HG02884 (cell line): ENCODE measurements around the gene GAS2L1.

Experiments used
- ATAC-seq: cut with Tn5 transposase; IDR thresholded peaks from one replicate; pipeline ENCODE4 v1.9.1; 2021; ENCODE audit warnings: mild to moderate bottlenecking, moderate library complexity; ENCODE audit not compliant: unreplicated experiment

Gene GAS2L1

DNA sequence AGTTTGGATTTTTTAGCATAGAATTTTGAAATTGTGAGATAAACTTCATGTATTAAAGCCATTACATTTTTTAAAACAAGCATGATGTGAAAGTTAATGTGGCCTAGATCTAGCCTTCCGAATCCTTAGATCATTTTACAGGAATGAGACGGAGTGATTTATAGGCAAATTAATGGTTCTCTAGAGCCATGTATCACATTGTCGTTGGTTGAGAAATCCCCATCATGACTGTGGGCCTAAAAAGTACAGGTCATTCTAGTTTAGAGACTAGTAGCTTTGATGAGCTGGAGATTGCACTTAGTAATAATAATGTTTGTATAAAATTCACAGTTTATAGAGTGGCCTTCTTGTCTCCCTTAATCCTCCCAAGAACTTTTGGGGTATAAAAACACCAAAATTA lies 31.3 kb upstream of the GAS2L1 start:
- ATAC-seq = no peak

DNA sequence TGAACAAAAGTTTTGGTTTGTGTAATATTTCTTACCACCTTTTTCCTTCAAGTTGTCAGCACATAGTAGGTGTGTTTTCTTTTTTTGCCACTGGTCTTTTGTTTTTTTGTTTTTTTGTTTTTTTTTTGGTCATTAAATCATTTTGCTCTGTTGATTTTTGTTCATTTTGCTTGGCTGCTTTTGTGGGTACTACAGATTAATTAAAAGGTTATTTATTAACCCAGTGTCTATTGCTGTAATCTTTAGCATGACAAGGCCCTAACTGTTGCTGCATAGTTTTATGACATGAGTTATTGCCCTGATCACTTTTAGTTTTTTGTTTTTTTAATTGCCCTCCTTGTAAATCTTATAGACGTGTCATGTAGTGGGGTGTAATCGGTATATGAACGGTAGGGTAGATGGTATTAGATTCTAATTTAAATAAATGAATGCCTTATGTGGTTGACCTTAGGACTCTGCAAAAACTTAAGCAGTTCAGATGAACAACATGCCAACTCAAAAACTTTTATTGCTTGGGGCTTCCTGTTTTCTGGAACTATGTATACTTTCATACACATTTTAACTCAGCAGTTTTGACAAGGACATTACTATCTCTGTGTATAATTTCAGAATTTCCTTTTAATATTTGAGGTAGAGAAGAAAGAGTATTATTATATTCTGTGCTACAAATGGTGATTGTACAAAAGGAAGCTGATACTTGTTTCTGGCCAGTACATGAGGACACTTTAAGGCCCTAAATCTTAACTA lies 30.5 kb upstream of the GAS2L1 start:
- ATAC-seq = no peak

DNA sequence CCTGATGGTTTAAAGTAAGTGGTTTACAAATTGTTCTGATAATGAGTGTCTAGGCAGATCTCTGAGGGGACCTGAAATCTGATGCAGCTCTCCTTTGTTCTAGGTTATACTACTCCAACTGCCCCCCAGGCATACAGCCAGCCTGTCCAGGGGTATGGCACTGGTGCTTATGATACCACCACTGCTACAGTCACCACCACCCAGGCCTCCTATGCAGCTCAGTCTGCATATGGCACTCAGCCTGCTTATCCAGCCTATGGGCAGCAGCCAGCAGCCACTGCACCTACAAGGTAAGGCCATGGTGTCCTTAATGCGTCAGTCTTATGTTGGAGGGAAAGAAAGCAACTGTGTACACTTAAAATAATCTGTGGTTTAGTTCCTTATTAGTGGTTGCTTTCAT lies 28.5 kb upstream of the GAS2L1 start:
- ATAC-seq = no peak

DNA sequence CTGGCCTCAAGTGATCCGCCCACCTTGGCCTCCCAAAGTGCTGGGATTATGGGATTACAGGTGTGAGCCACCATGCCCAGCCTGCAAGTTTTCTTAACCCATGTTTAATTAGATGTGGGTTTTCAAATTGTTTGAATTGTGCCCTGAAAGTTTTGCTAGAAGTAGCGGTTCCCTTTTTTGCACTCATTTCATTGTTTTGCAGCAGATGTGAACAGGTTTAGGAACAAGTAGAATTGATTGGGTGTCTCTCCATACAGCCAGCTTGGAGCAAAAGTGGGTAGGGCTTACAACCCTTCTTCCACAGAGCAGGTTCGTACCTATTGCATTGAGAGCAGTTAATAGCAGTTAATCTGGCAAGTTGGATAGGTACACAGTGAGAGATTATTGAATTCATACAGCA lies 22.3 kb upstream of the GAS2L1 start:
- ATAC-seq = no peak

DNA sequence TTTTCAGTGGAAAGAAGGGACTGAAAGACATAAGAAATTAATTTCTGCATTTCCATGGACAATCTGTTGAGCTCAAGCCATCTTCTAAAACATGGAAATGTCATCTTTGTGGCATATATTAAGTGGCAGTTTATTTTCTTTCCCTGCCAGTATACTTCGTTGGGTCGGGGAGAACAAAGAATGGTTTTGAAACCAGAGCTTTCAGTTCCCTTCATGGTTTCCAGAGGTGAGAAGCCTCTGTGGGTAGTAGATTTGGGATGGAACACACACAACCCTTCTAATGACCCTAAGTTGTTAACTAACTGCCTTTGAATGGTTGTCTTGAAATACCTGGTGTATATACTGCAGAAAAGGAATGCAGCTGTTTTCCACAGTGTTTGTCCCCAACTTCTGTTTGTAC lies 17.6 kb upstream of the GAS2L1 start:
- no peak for ATAC-seq

DNA sequence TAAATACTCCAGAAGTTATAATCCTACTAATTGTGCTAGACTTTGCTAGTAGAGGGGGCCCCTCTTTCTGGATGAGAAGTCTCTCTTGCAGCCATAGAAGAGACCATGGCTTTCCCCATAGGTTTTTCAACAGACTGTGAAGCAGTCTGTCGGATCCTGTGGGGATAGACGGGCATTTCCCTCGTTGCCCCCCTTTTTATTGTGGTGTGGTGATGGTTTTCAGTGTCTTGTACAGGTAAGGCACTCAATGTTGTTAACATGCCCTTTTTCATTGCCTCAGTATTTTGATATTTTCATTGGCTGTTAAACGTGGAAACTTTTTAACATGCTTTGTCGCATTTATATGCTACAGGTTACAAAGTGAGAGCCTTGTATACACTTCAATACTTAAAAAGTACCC lies 16.4 kb upstream of the GAS2L1 start:
- no peak for ATAC-seq

DNA sequence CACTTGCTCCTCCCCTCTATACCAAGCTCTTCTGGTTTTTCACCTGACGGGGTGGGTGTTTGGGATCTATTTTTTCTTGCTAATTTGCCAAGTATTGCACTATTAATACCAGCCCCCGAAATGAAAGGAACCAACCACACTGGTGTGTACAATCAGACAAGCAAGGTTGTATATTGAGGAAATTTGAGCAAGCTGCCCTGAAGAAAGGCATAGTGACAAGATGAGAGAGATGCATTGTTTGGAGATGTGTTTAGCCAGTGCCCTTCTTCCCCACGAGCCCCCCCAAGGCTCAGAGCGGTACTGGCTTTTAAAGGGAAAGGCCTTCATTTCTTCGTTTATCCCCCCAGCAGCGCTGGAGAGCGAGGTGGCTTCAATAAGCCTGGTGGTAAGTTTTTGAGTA lies 15.2 kb upstream of the GAS2L1 start:
- no peak for ATAC-seq

DNA sequence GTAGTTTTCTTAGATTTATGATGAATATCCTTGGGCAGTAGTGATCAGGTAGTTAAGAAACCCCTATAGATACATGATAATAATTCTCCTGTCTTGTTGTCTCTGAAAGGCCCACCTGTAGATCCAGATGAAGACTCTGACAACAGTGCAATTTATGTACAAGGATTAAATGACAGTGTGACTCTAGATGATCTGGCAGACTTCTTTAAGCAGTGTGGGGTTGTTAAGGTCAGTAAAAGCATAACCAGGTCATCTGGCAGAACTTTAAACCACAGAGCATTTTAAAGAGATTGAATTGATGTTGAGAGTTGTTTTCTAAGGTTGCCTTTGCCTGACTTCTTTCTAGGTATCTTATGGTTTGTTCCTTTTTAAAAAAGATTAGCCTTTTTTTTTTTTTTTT lies 14.1 kb upstream of the GAS2L1 start:
- no peak for ATAC-seq

DNA sequence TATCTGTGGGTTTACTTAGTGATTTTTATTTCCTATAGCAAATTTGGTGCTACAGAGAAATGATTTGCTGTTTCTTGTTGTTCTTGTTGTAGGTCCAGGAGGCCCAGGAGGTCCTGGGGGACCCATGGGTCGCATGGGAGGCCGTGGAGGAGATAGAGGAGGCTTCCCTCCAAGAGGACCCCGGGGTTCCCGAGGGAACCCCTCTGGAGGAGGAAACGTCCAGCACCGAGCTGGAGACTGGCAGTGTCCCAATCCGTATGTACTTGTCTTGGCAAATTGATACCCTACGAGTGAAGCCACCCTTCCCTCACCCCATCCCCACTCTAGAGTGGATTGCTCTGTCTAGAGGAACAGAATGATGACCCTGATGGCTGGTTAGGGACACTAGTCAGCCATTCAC lies 7.8 kb upstream of the GAS2L1 start:
- ATAC-seq = no peak

DNA sequence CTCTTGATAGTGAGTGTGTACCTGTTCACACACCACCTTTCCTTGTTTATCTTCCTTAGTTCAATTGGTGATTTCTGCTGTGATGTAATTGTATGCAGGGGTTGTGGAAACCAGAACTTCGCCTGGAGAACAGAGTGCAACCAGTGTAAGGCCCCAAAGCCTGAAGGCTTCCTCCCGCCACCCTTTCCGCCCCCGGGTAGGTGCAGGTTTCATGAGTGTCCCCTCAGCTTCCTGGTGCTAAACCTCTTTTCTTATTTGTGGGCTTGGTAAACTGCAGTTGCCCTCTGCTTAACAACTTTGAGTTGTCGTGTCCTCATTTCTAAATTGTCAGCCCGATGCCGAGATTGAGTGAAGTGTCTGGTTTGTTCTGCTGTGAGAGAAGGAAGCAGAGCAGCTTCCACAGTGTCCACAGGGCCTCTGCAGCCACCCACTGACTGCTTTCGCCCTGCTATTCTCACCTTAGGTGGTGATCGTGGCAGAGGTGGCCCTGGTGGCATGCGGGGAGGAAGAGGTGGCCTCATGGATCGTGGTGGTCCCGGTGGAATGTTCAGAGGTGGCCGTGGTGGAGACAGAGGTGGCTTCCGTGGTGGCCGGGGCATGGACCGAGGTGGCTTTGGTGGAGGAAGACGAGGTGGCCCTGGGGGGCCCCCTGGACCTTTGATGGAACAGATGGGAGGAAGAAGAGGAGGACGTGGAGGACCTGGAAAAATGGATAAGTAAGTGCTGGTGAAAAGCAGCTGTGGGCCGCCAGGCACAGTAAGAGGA lies 7.1 kb upstream of the GAS2L1 start:
- no peak for ATAC-seq

DNA sequence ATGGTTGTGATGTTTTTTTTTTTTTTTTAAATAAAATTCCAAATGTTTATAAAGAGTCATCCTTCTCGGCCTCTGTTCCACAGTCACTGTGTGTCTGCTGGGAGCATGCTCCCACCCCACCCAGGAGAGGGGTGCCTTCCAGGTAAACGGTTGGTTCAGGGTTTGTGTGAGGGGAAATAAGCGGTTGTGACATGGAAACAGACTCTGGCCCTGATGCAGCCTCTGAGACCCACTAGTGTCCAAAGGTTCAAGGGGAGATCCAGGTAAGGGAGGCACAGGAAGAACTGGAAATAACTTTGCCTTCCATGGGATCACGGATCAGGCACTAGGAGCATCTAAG lies 6.0 kb upstream of the GAS2L1 start:
- no peak for ATAC-seq

DNA sequence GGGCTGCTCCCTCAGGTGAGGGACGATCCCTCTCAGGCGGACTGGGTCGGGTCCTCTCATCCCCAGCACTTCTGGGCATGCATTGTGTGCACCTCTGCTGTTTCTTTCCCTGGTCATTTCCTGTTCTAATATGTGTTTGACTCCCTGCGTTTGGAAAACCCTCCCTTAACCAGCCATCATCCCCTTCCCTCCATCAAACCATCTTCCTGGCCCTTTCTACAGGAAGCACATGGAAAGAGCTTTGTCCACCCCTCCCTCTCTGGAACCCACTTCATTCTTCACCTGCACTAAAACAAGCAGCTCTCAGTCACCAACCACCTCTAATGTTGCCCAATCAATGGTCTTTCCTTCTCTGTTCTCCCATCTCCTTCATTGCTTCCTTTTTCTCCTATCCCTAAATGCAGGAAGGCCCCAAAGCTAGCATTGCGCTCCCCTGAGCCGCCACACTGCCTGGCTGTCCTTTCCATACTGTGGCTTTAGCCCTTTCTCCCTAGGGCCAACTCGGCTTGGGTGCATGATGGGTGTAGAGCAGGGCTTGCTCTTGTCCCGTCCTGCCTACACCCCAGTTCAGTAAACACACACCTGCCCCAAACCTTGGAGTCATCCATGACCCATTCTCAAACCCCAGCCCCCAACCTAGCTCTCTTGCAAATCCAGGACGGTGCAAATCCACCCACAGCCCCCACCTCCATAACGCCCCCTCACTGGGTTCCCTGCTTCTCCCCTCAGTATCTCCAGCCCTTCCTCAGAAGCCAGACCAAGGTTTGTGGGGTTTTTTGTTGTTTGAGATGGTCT lies 5.4 kb upstream of the GAS2L1 start:
- no peak for ATAC-seq

DNA sequence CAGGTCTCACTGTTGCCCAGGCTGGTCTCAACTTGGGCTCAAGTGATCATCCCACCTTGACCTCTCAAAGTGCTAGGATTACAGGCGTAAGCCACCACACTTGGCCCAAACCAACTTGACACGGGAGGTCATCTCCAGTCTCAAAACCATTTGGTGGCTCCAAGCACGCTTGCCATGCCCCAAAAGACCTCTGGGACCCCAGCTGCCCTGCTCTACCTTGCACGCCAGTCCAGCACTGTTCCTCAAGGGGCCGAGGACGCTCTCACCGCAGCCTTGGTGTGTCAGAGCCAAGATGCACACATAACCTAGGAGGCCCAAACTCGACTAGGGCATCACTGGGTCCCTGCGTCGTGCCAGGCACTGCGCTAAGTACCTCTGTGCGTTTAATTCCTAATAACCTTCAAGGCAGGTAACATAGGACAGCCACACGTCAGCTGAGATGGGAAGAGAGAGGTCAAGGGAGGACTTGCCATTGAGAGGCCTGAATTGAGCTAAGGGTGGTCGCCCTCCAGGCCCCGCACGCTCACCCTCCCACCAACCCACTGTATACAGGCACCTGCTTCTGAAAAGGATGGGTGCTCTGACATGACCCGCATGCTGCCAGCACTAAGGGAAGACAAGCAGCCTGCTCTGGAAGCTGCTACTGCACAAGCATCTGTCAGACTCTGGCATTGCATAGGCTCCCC lies 4.6 kb upstream of the GAS2L1 start:
- ATAC-seq = no peak

DNA sequence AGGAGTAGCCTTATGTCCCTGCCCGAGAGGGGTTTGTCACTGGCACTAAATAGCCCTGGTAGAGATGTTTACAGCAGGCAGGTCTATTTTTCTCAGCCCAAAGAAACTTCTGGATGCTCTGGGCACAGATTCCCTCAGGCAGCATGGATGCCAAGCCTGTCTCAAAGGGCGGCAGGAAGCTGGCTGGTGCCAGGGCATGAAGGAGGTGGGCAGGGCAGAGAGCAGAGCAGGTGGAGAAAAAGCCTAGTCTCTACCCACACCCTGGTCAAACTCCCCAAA lies 4.1 kb upstream of the GAS2L1 start:
- no peak for ATAC-seq

DNA sequence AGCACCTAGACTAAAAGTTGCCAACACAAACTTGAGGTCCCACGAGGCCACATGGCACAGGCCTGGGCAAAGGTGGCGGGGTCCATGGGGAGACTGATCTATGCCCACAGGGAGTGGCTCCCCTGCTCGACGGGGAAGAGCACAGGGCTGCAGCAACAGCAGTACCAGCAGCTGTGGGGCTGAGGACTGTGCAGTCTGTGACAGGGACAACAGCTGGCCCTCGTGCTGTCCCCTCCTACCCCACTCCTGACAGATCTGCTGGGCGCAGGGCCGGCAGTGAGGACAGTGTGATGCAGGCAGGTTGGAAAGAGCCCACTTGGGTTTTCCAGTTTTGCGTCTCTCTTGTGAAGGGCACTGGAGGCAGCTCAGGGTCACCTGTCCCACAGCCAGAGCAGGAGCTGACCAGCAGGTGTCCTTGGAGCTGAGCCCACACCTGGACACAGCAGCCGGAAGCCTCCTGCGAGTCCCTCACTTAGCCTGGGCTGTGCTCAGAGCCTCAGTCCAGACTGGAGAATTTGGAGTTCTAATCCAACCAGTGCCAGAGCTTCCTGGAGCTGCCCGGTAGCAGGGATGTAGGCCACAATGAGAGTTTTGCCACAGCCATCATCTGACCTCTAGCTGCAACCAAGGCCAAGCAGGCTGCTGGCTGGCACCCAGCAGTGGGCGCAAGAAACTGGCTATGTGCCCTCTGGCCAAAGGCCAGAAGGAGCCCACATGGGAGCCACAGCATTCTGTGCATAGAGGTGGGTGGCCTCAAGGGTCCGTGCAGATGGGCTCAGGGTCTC lies 3.6 kb upstream of the GAS2L1 start:
- no peak for ATAC-seq

DNA sequence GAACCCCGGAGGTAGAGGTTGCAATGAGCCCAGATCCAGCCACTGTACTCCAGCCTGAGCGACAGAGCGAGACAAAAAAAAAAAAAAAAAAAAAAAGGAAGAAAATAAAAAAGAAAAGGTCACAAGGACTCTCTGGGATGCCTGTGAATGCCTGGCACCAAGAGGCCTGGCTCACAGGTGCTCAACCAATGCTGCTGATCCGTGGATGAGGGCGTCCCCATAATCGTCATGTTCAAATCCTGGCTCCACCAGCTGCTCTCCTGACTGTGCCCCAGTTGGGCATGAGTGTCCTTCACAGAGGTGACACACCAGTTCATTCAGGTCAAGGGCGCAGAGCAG lies 645 bp upstream of the GAS2L1 start:
- no peak for ATAC-seq

DNA sequence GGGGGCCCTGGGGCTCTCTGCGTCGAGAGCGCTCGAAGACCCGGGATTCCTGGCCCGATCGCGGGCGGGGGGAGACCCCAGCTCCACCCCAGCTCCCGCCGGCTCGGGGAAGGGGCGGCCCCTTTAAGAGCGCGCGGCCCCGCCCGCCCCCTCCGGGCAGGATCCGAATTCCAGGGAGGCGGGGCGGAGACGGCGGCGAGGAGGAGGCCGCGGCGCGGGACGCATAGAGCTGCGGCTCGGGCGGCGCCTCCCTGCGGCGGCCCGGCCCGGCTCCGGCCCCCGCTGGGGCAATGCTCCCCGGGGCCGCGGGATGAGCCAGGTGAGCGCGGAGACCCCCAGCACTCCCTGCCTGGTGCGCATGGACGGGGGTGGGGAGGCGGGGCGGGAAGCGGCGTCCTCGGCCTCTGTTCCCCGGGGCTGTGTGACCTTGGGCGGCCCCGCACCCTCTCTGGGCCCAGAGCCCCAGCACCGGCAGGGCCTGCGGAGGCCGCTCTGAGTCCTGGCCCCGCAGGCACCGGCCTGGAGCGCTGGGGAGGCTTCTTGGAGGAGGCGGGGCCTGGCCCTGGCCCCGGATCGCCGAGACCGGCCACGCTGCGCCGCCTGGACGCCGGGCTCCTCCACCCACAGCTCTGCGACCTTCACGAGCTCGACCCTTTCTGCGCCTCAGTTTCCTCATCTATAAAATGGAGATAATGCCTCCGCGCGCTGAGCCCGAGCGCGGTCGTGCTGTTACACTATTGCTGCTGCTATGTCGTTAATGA lies 565 bp downstream of the GAS2L1 start:
- no peak for ATAC-seq

DNA sequence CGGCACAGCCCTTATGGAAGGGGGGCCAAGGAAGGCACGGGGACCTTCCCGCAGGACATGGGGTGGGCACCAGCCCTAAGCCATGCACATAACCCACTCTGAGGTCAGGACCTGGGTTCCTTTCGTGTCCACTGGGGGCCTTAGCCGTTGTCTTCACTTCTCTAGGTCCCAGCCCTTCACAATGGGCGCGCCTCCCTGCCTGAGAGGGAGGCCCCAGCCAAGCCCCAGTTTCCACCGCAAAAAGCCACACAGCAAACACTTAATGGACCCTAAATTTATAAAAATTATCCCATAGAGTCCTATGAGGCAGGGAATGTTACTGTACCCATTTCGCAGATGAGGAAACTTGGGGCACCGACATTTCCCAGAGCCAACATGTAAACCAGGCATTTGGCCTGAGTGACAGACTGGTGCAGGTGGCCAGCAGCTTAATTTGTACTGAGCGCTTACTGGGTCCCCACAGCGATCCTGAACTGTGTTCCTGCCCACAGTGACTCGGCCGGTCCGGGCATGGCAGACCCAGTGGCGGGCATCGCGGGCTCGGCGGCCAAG lies 1.2 kb downstream of the GAS2L1 start:
- ATAC-seq = no peak

DNA sequence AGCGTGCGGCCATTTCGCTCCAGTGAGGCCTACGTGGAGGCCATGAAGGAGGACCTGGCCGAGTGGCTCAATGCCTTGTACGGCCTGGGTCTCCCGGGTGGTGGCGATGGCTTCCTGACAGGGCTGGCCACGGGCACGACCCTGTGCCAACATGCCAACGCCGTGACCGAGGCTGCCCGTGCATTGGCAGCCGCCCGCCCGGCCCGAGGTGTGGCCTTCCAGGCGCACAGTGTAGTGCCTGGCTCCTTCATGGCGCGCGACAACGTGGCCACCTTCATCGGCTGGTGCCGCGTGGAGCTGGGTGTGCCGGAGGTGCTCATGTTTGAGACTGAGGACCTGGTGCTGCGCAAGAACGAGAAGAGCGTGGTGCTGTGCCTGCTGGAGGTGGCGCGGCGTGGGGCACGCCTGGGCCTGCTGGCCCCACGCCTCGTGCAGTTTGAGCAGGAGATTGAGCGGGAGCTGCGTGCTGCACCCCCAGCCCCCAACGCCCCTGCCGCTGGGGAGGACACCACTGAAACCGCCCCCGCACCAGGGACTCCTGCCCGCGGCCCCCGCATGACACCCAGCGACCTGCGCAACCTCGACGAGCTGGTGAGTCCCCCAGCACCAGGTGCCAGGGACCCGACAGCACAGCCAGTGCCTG lies 1.8 kb downstream of the GAS2L1 start:
- ATAC-seq = no peak
